CD4-positive, alpha-beta T cell treated with Interleukin-17A for 4 hours (primary cell): ENCODE results near the gene CAMTA1.

ENCODE experiments used
- DNase-seq: peaks from one replicate; pipeline ENCODE4 v3.0.0-alpha.2; 2020; ENCODE audit warnings: mixed read lengths

CAMTA1 gene

GRCh38 chr1:7221826-7222694, 436.8 kb downstream of the CAMTA1 start:
- DNase-seq, result no peak

GRCh38 chr1:7222695-7223015, 437.4 kb downstream of the CAMTA1 start:
- no peak for DNase-seq

DNA sequence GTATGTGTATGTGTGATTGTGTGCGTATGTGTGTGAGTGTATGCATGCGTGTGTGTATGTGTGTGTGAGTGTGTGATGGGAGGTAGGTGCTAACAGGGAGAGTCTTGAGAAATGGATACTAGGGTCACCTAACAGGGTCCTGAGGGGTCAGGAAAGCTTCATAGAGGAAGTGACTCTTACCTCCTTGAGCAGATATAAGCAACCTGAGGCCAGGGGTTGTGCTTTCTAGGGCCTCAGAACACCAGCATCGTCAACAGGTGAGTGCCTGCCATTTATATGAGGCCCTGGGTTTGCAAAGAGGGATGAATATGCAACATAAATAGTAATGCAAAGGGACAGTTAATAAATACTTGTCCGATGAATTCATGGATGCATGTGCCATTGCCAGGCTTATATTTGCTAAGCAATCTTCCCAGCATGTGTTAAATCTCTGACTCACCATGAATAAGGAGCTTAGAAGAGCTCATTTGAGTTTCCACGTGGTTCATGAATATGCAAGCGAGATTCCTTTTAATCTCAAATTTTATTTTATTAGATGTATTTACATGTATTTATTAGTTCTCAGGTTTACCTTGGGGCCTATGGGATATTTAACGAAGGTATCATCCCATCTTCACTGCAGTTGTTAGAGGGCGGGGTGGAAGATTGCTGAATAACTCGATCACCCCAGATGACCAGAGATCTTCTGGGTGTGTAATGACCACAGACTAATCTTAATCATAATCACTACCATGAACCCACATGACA, 438.3 kb downstream of the CAMTA1 start:
- DNase-seq, result no peak

GRCh38 chr1:7224081-7224534, 438.9 kb downstream of the CAMTA1 start:
- DNase-seq, result no peak

DNA sequence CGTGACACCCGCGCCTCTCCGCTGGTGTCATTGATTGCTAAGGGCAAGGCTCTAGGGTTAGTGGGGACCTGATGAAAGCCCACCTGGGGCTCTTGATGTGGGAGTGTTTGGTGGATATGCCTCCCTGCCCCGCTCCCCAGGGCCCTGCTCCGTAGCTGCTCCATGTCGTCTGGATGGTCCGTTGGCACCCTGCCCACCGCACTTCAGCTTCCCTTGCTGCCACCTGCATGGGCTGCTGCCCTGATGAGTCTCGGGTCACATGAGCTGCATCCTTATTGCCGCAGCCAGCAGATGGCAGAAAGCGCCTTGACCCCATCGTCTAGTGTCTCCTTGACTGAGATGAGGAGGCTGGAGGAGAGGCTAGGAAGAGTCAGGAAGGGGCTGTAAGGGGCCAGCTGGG, 439.4 kb downstream of the CAMTA1 start:
- no peak for DNase-seq

- no peak for DNase-seq
Measured at GRCh38 chr1:7225711-7226505, 440.7 kb downstream of the CAMTA1 start.

GRCh38 chr1:7227654-7228053, 442.4 kb downstream of the CAMTA1 start:
- DNase-seq, result no peak

DNA sequence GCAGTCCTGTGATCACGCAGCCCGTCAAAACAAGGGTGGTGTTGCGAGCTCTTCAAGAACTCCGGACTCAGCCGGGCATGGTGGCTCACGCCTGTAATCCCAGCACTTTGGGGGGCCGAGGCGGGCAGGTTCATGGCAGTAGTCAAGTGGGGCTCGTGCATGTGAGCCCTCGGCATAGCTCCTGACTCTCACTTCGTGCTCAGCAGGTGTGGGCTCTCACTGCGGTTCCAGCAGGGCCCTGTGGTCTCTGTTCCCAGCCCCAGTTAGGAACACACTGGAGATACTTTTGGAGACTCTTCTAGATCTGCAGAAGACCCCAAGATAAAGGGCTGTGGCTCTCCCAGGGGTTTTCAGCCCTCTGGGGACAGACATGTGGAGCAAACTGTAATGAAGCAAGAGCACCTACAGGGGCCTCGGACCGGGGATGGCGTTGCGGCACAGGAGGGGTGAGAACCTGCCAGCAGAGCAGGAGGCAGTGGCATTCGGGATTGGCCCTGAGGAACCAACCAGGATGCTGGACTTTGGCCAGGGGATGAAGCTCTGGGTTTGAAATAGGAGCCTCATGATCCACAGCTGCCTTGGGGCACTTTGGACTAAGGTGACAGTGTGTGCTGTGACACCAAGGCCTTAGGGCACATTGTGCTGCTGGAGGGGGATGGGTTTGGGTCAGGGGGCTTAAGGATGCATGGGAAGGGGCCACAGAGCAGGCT, 443.2 kb downstream of the CAMTA1 start:
- no peak for DNase-seq

DNA sequence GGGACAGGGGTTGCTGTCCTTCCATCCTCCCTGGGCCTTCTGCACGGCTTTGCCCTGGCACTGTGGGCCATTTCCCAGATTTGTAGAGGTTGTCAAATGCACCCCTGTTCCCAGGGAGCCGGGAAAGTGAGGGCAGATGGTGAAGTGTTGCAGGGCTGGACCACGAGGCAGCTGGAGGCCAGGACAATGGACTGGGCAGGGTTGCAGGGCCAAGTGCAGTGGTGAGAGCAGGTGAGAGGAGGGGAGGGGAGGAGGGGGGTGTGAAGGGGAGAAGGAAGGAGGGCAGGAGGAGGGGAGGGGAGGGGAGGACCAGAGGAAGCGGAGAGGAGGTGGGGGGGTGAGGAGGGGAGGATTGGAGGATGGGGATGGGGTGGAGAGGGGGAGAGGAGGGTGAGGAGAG, 443.9 kb downstream of the CAMTA1 start:
- DNase-seq, result no peak

- no peak for DNase-seq
Measured at GRCh38 chr1:7229696-7230631, 444.7 kb downstream of the CAMTA1 start.

GRCh38 chr1:7232441-7233236, 447.4 kb downstream of the CAMTA1 start:
- no peak for DNase-seq

- no peak for DNase-seq
Measured at GRCh38 chr1:7233237-7233540, 447.9 kb downstream of the CAMTA1 start.

DNA sequence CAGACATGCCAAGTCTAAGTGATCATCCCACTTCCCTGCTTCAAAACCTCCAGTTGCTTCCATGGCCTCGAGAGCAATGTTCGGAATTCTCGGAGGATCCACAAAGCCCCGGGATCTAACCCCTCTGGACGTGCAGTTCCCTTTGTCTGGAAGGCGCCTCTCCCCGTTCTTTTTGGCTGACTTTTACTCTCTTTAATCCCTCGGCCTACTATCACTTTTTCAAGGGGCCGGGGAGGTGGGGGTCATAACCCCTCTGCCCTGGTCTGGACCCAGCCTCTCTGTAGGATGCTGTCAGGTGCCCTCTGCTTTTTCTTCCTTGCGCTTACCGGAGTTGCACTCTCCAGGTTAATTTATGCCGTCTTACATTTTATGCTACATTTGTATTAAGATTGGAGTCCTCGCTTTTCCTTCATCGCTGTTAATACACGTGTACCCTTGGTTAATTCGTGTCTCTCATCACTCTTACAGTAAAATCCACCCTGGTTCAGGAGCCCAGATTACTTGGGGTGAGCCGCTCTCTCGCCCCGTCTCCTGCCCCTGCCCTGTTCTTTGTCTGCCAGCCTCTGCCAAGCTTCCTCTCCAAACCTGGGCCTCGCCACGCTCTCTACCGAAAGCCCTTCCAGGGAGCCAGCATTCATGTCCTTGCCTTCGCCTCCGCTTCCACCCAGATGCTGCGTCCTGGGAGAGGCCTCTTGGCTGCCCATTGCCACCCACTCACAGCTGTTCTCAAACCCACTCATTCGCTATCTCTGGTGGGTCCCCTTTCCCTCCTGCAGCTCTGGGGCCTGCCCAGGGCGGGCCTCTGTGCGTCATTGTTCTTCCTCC, 448.6 kb downstream of the CAMTA1 start:
- DNase-seq, result no peak

GRCh38 chr1:7234471-7234755, 449.2 kb downstream of the CAMTA1 start:
- DNase-seq, result no peak

- no peak for DNase-seq
Measured at GRCh38 chr1:7235871-7236517, 450.7 kb downstream of the CAMTA1 start.

- DNase-seq, result no peak
Measured at GRCh38 chr1:7236844-7237515, 451.7 kb downstream of the CAMTA1 start.

GRCh38 chr1:7247158-7247557, 461.9 kb downstream of the CAMTA1 start:
- no peak for DNase-seq

GRCh38 chr1:7247791-7248548, 462.7 kb downstream of the CAMTA1 start:
- DNase-seq, result no peak
